SK-N-SH (cell line): ENCODE measurements around the gene PKP1.

Source experiments
- EP300 ChIP-seq, 2 experiments: IDR thresholded peaks; 2 replicates each; pipeline versions ENCODE4 v1.4.0 to v1.6.1; 2012; ENCODE audit warnings: borderline replicate concordance in 1 of 2, low read depth in 1 of 2, low read length in 1 of 2
- FOXM1 ChIP-seq: IDR thresholded peaks from 2 replicates; pipeline ENCODE4 v1.4.0; 2012; ENCODE audit warnings: low read depth, mild to moderate bottlenecking
- GABPA ChIP-seq: IDR thresholded peaks from 2 replicates; pipeline ENCODE4 v1.4.0; 2012; ENCODE audit warnings: low read depth, mild to moderate bottlenecking
- NFIC ChIP-seq: IDR thresholded peaks from 2 replicates; pipeline ENCODE4 v1.4.0; 2012; ENCODE audit warnings: borderline replicate concordance
- NRF1 ChIP-seq: IDR thresholded peaks from 2 replicates; pipeline ENCODE4 v1.6.1; 2012; ENCODE audit warnings: low read depth, mild to moderate bottlenecking, low read length
- YY1 ChIP-seq: IDR thresholded peaks from 2 replicates; pipeline ENCODE4 v1.4.0; 2012; ENCODE audit warnings: low read depth, mild to moderate bottlenecking
- TF ChIP-seq, protein P1 (sequence below): fragments of 200-600 bp; sonication (generic); IDR thresholded peaks from 2 replicates; pipeline ENCODE4 v1.6.1; 2017; ENCODE audit warnings: antibody characterized with exemption, mild to moderate bottlenecking, moderate library complexity
- TF ChIP-seq, protein P2 (sequence below): IDR thresholded peaks from 2 replicates; pipeline ENCODE4 v1.4.0; 2012; ENCODE audit warnings: low read depth, borderline replicate concordance

DNA sequence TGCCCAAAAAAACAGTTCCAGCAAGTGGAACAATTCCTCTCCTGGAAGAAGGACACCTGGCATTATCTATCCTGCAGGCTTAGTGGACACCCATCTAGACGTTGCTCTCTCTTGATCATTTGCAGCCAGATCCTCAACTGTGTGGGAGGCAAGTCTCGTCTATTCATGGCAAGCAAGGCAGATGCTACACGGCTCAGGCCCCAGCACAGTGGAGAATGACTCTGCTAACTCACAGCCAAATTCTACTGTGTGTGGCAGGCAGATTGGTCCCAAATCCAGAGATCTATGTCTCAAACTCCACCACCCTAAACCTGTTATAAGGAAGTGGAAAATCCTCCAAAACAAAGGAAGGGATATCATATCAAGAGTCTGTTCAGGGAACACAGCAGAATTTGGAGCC lies 87.2 kb downstream of the PKP1 start:
- TF ChIP-seq NFIC (no peak), FOXM1 (no peak), GABPA (no peak), NRF1 (no peak), EP300 (IDR thresholded peaks at IDR 0.05; ENCODE audit: borderline replicate concordance in 1 of 2, low read depth in 1 of 2, low read length in 1 of 2) (no peak), YY1 (no peak)
- TF ChIP-seq, protein P1, sequence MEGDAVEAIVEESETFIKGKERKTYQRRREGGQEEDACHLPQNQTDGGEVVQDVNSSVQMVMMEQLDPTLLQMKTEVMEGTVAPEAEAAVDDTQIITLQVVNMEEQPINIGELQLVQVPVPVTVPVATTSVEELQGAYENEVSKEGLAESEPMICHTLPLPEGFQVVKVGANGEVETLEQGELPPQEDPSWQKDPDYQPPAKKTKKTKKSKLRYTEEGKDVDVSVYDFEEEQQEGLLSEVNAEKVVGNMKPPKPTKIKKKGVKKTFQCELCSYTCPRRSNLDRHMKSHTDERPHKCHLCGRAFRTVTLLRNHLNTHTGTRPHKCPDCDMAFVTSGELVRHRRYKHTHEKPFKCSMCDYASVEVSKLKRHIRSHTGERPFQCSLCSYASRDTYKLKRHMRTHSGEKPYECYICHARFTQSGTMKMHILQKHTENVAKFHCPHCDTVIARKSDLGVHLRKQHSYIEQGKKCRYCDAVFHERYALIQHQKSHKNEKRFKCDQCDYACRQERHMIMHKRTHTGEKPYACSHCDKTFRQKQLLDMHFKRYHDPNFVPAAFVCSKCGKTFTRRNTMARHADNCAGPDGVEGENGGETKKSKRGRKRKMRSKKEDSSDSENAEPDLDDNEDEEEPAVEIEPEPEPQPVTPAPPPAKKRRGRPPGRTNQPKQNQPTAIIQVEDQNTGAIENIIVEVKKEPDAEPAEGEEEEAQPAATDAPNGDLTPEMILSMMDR: no peak
- TF ChIP-seq, protein P2, sequence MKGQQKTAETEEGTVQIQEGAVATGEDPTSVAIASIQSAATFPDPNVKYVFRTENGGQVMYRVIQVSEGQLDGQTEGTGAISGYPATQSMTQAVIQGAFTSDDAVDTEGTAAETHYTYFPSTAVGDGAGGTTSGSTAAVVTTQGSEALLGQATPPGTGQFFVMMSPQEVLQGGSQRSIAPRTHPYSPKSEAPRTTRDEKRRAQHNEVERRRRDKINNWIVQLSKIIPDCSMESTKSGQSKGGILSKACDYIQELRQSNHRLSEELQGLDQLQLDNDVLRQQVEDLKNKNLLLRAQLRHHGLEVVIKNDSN: no peak
